A549 treated with AZD9567 at 1 μM for 4 hours (cell line): Measurements from ENCODE around the gene SLC25A28. TPM values are rescaled to one million over a fixed set of nuclear protein-coding genes. Genes with fewer than 3 reads are reported as not detected.

Source experiments
- total RNA-seq: library from RNA; stranded (reverse); fragments of 200-300 nt; extraction: Qiagen RNA extraction; gene quantifications from 5 replicates; pipeline ENCODE4 v1.2.3, GENCODE V29; 2022; ENCODE audit not compliant: insufficient read depth

The SLC25A28 gene
- total RNA-seq = 24.8 to 33.6 TPM (median 29.1 TPM) in 5 replicates

GRCh38 chr10:99619851-99620710 lies at the start of gene SLC25A28:
Gene SLC25A28, minus strand, starts transcription at chr10:99620439. Its CDS starts 104 bp downstream, at chr10:99620335.

GRCh38 chr10:99659031-99659867 lies 39.0 kb upstream of the SLC25A28 start, which contains the start of gene ENTPD7:
Gene ENTPD7, plus strand, starts transcription at chr10:99659509. Its CDS starts 448 bp downstream, at chr10:99659957.

Other genes starting within 250 kb of the SLC25A28 start
- gene GOT1, start 189.8 kb downstream of the SLC25A28 start, total RNA-seq = 36.0 to 44.7 TPM (median 38.0 TPM) in 5 replicates
- 0.03 to 0.08 TPM in 2 of 5 replicates, not detected in the others for gene NKX2-3, start 87.5 kb downstream of the SLC25A28 start, total RNA-seq
- 7.6 to 10.5 TPM (median 9.5 TPM) in 5 replicates for gene ENTPD7, start 39.1 kb upstream of the SLC25A28 start, total RNA-seq
- gene COX15, start 111.7 kb upstream of the SLC25A28 start, total RNA-seq = 23.9 to 31.7 TPM (median 28.4 TPM) in 5 replicates
- gene CUTC, start 111.8 kb upstream of the SLC25A28 start, total RNA-seq = 30.0 to 36.9 TPM (median 31.2 TPM) in 5 replicates
- 101 to 121 TPM (median 103 TPM) in 5 replicates for gene ABCC2, start 162.2 kb upstream of the SLC25A28 start, total RNA-seq